ENCODE measurements around the gene EFNA5. TPM values are rescaled to one million over a fixed set of nuclear protein-coding genes. Genes with fewer than 3 reads are reported as not detected.

Gene EFNA5
- 1 to 10 TPM; 2.8 to 5.7 (median 3.7) TPM for total RNA-seq

GRCh38 chr5:107670932-107671741 lies at the start of gene EFNA5:
Gene EFNA5 (minus strand): TSS chr5:107670937.
- WGBS = 0% methylated on average over 28 of the region's 84 CpGs
- H3K36me3 ChIP-seq = no peaks in the 10 kb centered on the region
- peaks cover 23 to 49% (median 43%) of the 10 kb centered on the region in 4 donors for H3K4me1 ChIP-seq
- peak within 1 kb of the TSS; percentile 56 to 74 (median 64) for H3K27ac ChIP-seq (replicated peaks in 1 of 4)
- no peak for TF ChIP-seq CTCF (IDR thresholded peaks at IDR 0.05)
- no peak for TF ChIP-seq POLR2A (IDR thresholded peaks at IDR 0.05; ENCODE audit: low read depth)
- TF ChIP-seq POLR2AphosphoS5 (IDR thresholded peaks at IDR 0.05) = no peak
- no peak for TF ChIP-seq EP300 (IDR thresholded peaks at IDR 0.05)
- H3K9me3 ChIP-seq = no peaks in the 10 kb centered on the region
- DNase-seq (ENCODE audit: extremely low spot score) = no peak
- peaks cover 0 to 30% (median 12%) of the 10 kb centered on the region in 4 donors for H3K27me3 ChIP-seq
- intact Hi-C loops (cut with DNase I) = no loop called here
- peak within 1 kb of the TSS; percentile 55 to 74 (median 60) for H3K4me3 ChIP-seq

DNA sequence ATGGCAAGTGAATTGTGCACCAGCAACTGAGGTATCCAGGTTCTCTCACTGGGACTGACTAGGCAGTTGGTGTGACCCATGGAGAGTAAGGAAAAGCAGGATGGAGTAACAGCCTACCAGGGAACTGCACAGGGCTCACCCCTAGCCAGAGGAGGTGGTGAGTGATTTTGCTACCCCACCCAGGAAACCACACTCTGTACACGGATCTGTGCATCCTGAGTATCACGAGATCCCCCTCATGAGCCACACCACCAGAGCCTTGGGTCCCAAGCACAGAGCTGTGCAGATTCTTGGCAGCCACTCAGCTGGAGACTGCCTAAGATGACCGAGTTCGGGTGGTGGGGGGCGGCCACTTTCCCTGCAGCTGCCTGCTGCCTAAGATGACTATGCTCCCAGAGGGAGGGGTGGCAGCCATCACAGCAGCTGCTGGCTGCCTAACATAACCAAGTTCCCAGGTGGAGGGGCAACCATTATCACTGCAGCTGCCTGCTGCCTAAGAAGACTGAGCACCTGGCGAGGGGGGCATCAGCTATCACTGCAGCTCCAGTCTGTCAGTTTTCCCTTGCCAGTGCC lies 48.4 kb upstream of the EFNA5 start:
- H3K27ac ChIP-seq (replicated peaks in 1 of 4) = no peak overlapping the region
- H3K4me1 ChIP-seq = no peaks in the 10 kb centered on the region
- WGBS = 71% methylated on average over 2 of the region's 6 CpGs
- peaks cover 0 to 41% (median 18%) of the 10 kb centered on the region in 4 donors for H3K9me3 ChIP-seq
- H3K4me3 ChIP-seq = no peak overlapping the region
- no peaks in the 10 kb centered on the region for H3K36me3 ChIP-seq
- no peak for DNase-seq (ENCODE audit: extremely low spot score)
- intact Hi-C loops (cut with DNase I) = no loop called here
- H3K27me3 ChIP-seq = no peaks in the 10 kb centered on the region
- TF ChIP-seq POLR2A (IDR thresholded peaks at IDR 0.05; ENCODE audit: low read depth) = no peak
- no peak for TF ChIP-seq EP300 (IDR thresholded peaks at IDR 0.05)
- no peak for TF ChIP-seq POLR2AphosphoS5 (IDR thresholded peaks at IDR 0.05)
- TF ChIP-seq CTCF (IDR thresholded peaks at IDR 0.05) = no peak

DNA sequence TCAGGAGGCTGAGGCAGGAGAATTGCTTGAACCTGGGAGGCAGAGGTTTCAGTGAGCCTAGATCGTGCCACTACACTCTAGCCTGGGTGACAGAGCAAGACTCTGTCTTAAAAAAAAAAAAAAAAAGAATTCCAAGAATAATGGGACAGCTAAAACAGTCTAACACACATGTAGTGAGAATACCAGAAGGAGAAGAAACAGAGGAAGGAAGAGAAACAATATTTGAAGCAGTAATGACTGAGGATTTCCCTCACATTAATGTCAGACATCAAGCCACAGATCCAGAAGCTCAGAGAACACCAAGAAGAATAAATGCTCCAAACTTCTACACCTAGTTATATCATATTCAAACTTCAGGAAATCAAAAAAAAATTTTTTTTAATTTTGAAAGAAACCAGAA lies 47.1 kb upstream of the EFNA5 start:
- Histone ChIP-seq H3K4me3 (no peak overlapping the region), H3K4me1 (no peaks in the 10 kb centered on the region), H3K36me3 (no peaks in the 10 kb centered on the region), H3K9me3 (peaks cover 0 to 41% (median 18%) of the 10 kb centered on the region in 4 donors), H3K27ac (replicated peaks in 1 of 4) (no peak overlapping the region), H3K27me3 (no peaks in the 10 kb centered on the region)
- TF ChIP-seq EP300 (IDR thresholded peaks at IDR 0.05) = no peak
- no peak for TF ChIP-seq POLR2A (IDR thresholded peaks at IDR 0.05; ENCODE audit: low read depth)
- no peak for TF ChIP-seq POLR2AphosphoS5 (IDR thresholded peaks at IDR 0.05)
- no peak for TF ChIP-seq CTCF (IDR thresholded peaks at IDR 0.05)
- 100% methylated on average over 1 of the region's 1 CpG for WGBS
- intact Hi-C loops (cut with DNase I) = no loop called here
- no peak for DNase-seq (ENCODE audit: extremely low spot score)

- Histone ChIP-seq H3K27ac (replicated peaks in 1 of 4) (no peak overlapping the region), H3K27me3 (no peaks in the 10 kb centered on the region), H3K36me3 (no peaks in the 10 kb centered on the region), H3K4me3 (no peak overlapping the region), H3K4me1 (no peaks in the 10 kb centered on the region), H3K9me3 (peaks cover 0 to 13% (median 9%) of the 10 kb centered on the region in 4 donors)
- 76% methylated on average over 5 of the region's 5 CpGs for WGBS
- intact Hi-C loops (cut with DNase I) = no loop called here
- DNase-seq (ENCODE audit: extremely low spot score) = no peak
- TF ChIP-seq CTCF (IDR thresholded peaks at IDR 0.05) (no peak), POLR2A (IDR thresholded peaks at IDR 0.05; ENCODE audit: low read depth) (no peak), POLR2AphosphoS5 (IDR thresholded peaks at IDR 0.05) (no peak), EP300 (IDR thresholded peaks at IDR 0.05) (no peak)
Measured at GRCh38 chr5:107713228-107713627, 42.5 kb upstream of the EFNA5 start.
